GM12874 (cell line): ENCODE data around the gene CORO2A.

Experiments used
- CTCF ChIP-seq: IDR thresholded peaks from 2 replicates; pipeline ENCODE4 v1.5.1; 2011; ENCODE audit warnings: low read depth, mild to moderate bottlenecking, control low read depth, low read length, moderate library complexity; ENCODE audit not compliant: insufficient read depth

The CORO2A gene

DNA sequence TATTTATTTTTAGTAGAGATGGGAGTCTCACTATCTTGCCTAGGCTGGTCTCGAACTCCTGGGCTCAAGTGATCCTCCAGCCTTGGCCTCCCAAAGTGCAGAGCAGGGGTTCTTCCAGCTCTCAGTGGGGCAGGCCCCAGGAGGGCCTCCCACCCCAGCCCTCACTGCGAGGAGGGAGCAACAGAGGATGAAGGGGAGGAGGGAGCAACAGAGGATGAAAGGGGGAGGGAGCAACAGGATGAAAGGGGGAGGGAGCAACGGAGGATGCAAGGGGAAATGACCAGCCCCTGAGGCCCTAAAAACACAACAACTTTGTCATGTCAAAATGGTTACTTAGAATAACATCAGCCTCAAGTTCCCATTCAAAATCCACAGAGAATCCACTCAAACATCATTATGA, 83.4 kb downstream of the CORO2A start:
- TF ChIP-seq CTCF: no peak

DNA sequence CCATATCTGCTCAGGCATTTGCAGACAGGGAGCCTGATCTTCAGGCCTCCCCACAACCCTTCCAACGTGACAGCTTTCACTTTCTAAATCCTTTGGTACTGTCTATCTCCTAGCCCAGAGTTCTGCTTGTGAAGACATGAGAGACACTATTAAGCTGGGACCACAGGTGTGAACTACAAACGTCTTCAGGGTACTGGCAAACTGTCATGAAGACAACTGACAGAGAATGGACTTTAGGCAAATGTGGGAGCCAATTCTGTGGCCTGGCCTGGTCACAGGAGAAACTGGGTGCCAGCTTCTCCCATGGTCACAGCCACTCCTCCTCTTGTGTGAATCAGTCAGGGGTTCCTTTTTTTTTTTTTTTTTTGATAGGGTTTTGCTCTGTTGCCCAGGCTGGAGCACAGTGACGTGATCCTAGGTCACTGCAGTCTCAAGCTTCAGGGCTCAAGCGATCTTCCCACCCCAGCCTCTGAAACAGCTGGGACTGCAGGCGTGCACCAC, 83.9 kb downstream of the CORO2A start:
- TF ChIP-seq CTCF: no peak

DNA sequence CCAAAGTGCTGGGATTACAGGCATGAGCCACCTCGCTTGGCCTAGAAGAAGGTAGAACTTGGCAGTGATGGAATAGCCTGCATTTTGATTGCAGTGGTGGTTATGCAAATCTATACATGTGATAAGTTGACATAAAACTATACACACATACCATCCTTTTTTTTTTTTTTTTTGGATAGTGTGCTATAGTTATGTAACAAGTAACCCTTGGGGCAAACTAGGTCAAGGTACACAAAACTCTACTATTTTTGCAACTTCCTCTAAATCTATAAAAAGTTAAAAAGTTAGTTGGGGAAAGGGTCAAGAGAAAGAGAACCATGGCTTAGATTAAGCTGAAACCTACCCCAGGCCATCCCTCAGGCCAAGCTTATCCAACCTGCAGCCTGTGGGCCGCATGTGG, 84.5 kb downstream of the CORO2A start:
- TF ChIP-seq CTCF: no peak

DNA sequence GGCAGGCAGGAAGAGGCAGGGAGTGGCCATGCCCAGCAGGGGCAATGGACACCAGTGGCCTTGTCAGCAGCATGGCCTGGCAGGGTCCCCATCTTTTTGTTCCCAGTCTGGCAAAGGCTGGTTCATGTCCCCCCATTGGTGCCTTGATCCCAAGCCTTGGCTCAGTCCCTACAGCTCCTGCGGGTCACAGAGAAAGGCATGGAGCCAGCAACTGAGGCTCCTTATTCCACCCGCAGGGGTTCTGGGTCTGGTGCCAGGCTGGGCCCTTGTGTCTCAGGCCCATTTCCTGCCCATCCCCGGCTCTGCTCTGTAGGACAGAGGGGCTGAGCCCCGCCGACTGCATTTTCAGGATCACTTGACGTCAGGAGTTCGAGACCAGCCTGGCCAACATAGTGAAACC, 87.4 kb downstream of the CORO2A start:
- TF ChIP-seq CTCF: no peak

GRCh38 chr9:98104445-98104881, 88.0 kb downstream of the CORO2A start:
- no peak for TF ChIP-seq CTCF

GRCh38 chr9:98101868-98102273, 90.6 kb downstream of the CORO2A start:
- TF ChIP-seq CTCF: no peak

- TF ChIP-seq CTCF: no peak
Observed at GRCh38 chr9:98101416-98101815, 91.0 kb downstream of the CORO2A start.
